DOHH2 (cell line): ENCODE data around the gene HDAC11.

Experiments
- EZH2phosphoT487 ChIP-seq: fragments of 200-600 bp; sonication (generic); IDR thresholded peaks from 2 replicates; pipeline ENCODE4 v1.6.1; 2017; ENCODE audit warnings: borderline replicate concordance, mild to moderate bottlenecking, antibody characterized with exemption, low read length, moderate library complexity, mixed read lengths
- TF ChIP-seq, protein P1 (sequence below): fragments of 200-600 bp; sonication (generic); IDR thresholded peaks from one replicate; pipeline ENCODE4 v1.5.1; 2014; ENCODE audit warnings: antibody characterized with exemption, mild to moderate bottlenecking, low read depth, low read length; ENCODE audit not compliant: poor library complexity, severe bottlenecking

DNA sequence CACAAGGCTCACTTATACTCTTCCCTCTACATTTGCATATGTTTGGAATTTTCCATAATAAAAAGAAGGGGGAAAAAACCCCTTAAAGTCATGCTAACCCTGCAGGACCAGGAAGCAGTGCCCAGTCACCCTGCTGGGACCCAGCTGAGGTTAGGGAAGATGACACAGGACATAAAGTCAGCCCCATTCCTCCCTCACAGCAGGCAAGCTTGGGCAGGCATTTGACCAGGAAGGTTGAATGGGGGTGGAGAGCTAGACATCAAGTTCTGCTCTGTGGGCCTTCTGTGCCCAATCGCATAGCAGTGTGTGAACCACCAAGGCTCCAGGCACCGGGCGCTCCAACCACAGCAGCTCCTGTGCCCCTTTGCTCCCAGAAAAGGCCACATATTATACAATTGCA lies 7.1 kb upstream of the HDAC11 start:
- TF ChIP-seq, protein P1, sequence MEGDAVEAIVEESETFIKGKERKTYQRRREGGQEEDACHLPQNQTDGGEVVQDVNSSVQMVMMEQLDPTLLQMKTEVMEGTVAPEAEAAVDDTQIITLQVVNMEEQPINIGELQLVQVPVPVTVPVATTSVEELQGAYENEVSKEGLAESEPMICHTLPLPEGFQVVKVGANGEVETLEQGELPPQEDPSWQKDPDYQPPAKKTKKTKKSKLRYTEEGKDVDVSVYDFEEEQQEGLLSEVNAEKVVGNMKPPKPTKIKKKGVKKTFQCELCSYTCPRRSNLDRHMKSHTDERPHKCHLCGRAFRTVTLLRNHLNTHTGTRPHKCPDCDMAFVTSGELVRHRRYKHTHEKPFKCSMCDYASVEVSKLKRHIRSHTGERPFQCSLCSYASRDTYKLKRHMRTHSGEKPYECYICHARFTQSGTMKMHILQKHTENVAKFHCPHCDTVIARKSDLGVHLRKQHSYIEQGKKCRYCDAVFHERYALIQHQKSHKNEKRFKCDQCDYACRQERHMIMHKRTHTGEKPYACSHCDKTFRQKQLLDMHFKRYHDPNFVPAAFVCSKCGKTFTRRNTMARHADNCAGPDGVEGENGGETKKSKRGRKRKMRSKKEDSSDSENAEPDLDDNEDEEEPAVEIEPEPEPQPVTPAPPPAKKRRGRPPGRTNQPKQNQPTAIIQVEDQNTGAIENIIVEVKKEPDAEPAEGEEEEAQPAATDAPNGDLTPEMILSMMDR: no peak
- TF ChIP-seq EZH2phosphoT487: no peak
